H1 (cell line): ENCODE results near the gene EVI5. TPM values are rescaled to one million over a fixed set of nuclear protein-coding genes. Genes with fewer than 3 reads are reported as not detected.

Experiments
- CTCF ChIA-PET: fragments of 300-600 bp; sonication (Branson Sonifier 250); formaldehyde crosslinking; loops from one replicate; lab custom pipeline; 2021; ENCODE audit not compliant: partially characterized antibody; lab: Charles Lee
- POLR2A ChIA-PET: fragments of 300-600 bp; sonication (Branson Sonifier 250); formaldehyde crosslinking; loops from one replicate; lab custom pipeline; 2021; ENCODE audit warnings: inconsistent platforms; ENCODE audit not compliant: partially characterized antibody; lab: Charles Lee
- DNase-seq, 2 experiments: peaks; one replicate each; pipeline versions ENCODE4 v3.0.0 to v3.0.0-alpha.2; 2010 to 2022; ENCODE audit warnings: low spot score in 2 of 2, low read depth in 1 of 2, mixed read lengths in 1 of 2
- FAIRE-seq: peaks from 2 replicates; lab custom pipeline; 2011; peaks lifted over from hg19 to GRCh38; lab: Jason Lieb, UNC
- H2AFZ ChIP-seq: 2 replicates; pipeline ENCODE4 v1.8.1; 2012; ENCODE audit warnings: low read length, inconsistent platforms
- H2AK5ac ChIP-seq: 2 replicates; pipeline ENCODE4 v1.6.1; 2013; ENCODE audit warnings: low read depth, low read length
- H2BK120ac ChIP-seq: replicated peaks from 2 replicates; pipeline ENCODE3; 2013; ENCODE audit warnings: low read depth, low read length, inconsistent platforms
- H2BK12ac ChIP-seq: 2 replicates; pipeline ENCODE4 v1.6.1; 2013; ENCODE audit warnings: low read depth, low read length
- H2BK15ac ChIP-seq: 2 replicates; pipeline ENCODE4 v1.6.1; 2013; ENCODE audit warnings: low read length
- H2BK20ac ChIP-seq: 2 replicates; pipeline ENCODE4 v1.6.1; 2013; ENCODE audit warnings: low read length
- H2BK5ac ChIP-seq: 2 replicates; pipeline ENCODE4 v1.6.1; 2013; ENCODE audit warnings: low read depth, low read length
- H3K14ac ChIP-seq: 2 replicates; pipeline ENCODE4 v1.6.1; 2013; ENCODE audit warnings: inconsistent platforms; ENCODE audit not compliant: insufficient read length
- H3K18ac ChIP-seq: 2 replicates; pipeline ENCODE4 v1.6.1; 2013; ENCODE audit warnings: low read length; ENCODE audit errors: extremely low read depth
- H3K23ac ChIP-seq: 2 replicates; pipeline ENCODE4 v1.6.1; 2013; ENCODE audit warnings: inconsistent platforms; ENCODE audit not compliant: insufficient read length
- H3K23me2 ChIP-seq: 2 replicates; pipeline ENCODE4 v1.6.1; 2013; ENCODE audit warnings: low read depth, low read length
- H3K27ac ChIP-seq: 2 replicates; pipeline ENCODE4 v1.6.1; 2011; ENCODE audit warnings: low read depth, low read length, inconsistent platforms
- H3K27me3 ChIP-seq, 4 experiments: replicated peaks in 1 of 4; 1 replicate in 1 of 4; 2 replicates in 3 of 4; pipeline versions ENCODE4 v1.6.1 to v1.8.1; 2011 to 2013; ENCODE audit warnings: low read length in 3 of 4, mild to moderate bottlenecking in 3 of 4, inconsistent platforms in 2 of 4, mixed read lengths in 2 of 4, moderate library complexity in 1 of 4; ENCODE audit not compliant: control insufficient read depth in 3 of 4, insufficient read depth in 3 of 4; ENCODE audit errors: extremely low read depth in 1 of 4
- H3K36me3 ChIP-seq, 4 experiments: 2 replicates each; pipeline versions ENCODE4 v1.6.1 to v1.8.1; 2011 to 2013; ENCODE audit warnings: mild to moderate bottlenecking in 4 of 4, low read length in 3 of 4, moderate library complexity in 2 of 4, control low read depth in 1 of 4, inconsistent platforms in 1 of 4; ENCODE audit not compliant: insufficient read depth in 4 of 4, control insufficient read depth in 2 of 4
- H3K4ac ChIP-seq: replicated peaks from 2 replicates; pipeline ENCODE3; 2013; ENCODE audit warnings: low read length, low read depth, mixed read lengths, inconsistent platforms; ENCODE audit not compliant: insufficient read length
- H3K4me1 ChIP-seq, 4 experiments: replicated peaks in 1 of 4; 1 replicate in 1 of 4; 2 replicates in 3 of 4; pipeline versions ENCODE4 v1.6.1 to v1.8.1; 2011 to 2013; ENCODE audit warnings: low read length in 3 of 4, inconsistent platforms in 2 of 4, mixed read lengths in 1 of 4; ENCODE audit not compliant: insufficient read depth in 4 of 4, control insufficient read depth in 3 of 4
- H3K4me2 ChIP-seq, 2 experiments: 2 replicates each; pipeline versions ENCODE4 v1.6.1 to v1.8.1; 2011 to 2013; ENCODE audit warnings: low read depth in 2 of 2, low read length in 2 of 2, control low read depth in 1 of 2, inconsistent platforms in 1 of 2, mild to moderate bottlenecking in 1 of 2; ENCODE audit not compliant: insufficient read depth in 1 of 2
- H3K4me3 ChIP-seq, 4 experiments: fragments of 200-600, 300-600 bp in 1 of 4; sonication (generic), shearing (Covaris generic), sonication (Bioruptor Twin) in 1 of 4; 2 replicates each; pipeline versions ENCODE4 v1.5.1 to v1.8.1; 2011 to 2016; ENCODE audit warnings: low read length in 4 of 4, low read depth in 3 of 4, control low read depth in 2 of 4, inconsistent platforms in 2 of 4, mild to moderate bottlenecking in 2 of 4, mixed read lengths in 1 of 4, moderate library complexity in 1 of 4; ENCODE audit not compliant: insufficient read depth in 2 of 4; ENCODE audit errors: extremely low read depth in 1 of 4
- H3K56ac ChIP-seq: replicated peaks from 2 replicates; pipeline ENCODE3; 2013; ENCODE audit warnings: low read depth, mild to moderate bottlenecking, mixed read lengths, low read length, inconsistent platforms; ENCODE audit not compliant: insufficient read length
- H3K79me1 ChIP-seq: 2 replicates; pipeline ENCODE4 v1.6.1; 2013; ENCODE audit warnings: low read depth, low read length, control low read depth
- H3K79me2 ChIP-seq, 2 experiments: 2 replicates each; pipeline versions ENCODE4 v1.6.1 to v1.8.1; 2012 to 2013; ENCODE audit warnings: low read length in 2 of 2, mild to moderate bottlenecking in 2 of 2, inconsistent platforms in 1 of 2; ENCODE audit not compliant: insufficient read depth in 2 of 2, control insufficient read depth in 1 of 2
- H3K9ac ChIP-seq, 4 experiments: replicated peaks in 1 of 4; 1 replicate in 1 of 4; 2 replicates in 3 of 4; pipeline versions ENCODE4 v1.6.1 to v1.8.1; 2011 to 2013; ENCODE audit warnings: low read depth in 3 of 4, low read length in 3 of 4, control low read depth in 2 of 4, mild to moderate bottlenecking in 2 of 4, moderate library complexity in 2 of 4, inconsistent platforms in 1 of 4; ENCODE audit errors: extremely low read depth in 1 of 4
- H3K9me3 ChIP-seq, 2 experiments: 2 replicates each; pipeline versions ENCODE4 v1.6.1 to v1.8.1; 2012 to 2013; ENCODE audit warnings: mild to moderate bottlenecking in 2 of 2, moderate library complexity in 2 of 2, control low read depth in 1 of 2, inconsistent platforms in 1 of 2, low read depth in 1 of 2, low read length in 1 of 2, mixed read lengths in 1 of 2; ENCODE audit not compliant: insufficient read depth in 2 of 2
- H4K20me1 ChIP-seq, 2 experiments: replicated peaks in 1 of 2; 2 replicates each; pipeline versions ENCODE3 to v1.8.1; 2011 to 2013; ENCODE audit warnings: inconsistent platforms in 2 of 2, low read length in 2 of 2, mild to moderate bottlenecking in 1 of 2; ENCODE audit not compliant: insufficient read depth in 2 of 2, control insufficient read depth in 1 of 2
- H4K5ac ChIP-seq: 2 replicates; pipeline ENCODE4 v1.6.1; 2013; ENCODE audit warnings: low read length, low read depth, mixed read lengths, inconsistent platforms; ENCODE audit not compliant: insufficient read length
- H4K8ac ChIP-seq: 2 replicates; pipeline ENCODE4 v1.8.0; 2013; ENCODE audit warnings: mild to moderate bottlenecking, moderate library complexity, low read length, inconsistent platforms; ENCODE audit not compliant: insufficient read depth; ENCODE audit errors: extremely low read depth
- H4K91ac ChIP-seq: replicated peaks from 2 replicates; pipeline ENCODE3; 2013; ENCODE audit warnings: low read length, mixed read lengths, inconsistent platforms; ENCODE audit not compliant: insufficient read length
- CEBPB ChIP-seq: IDR thresholded peaks from 2 replicates; pipeline ENCODE4 v1.6.1; 2012; ENCODE audit warnings: low read depth, low read length
- CTCF ChIP-seq, 3 experiments: IDR thresholded peaks; 1 replicate in 2 of 3; 2 replicates in 1 of 3; pipeline versions ENCODE4 v1.5.1 to v1.6.1; 2011; ENCODE audit warnings: low read length in 3 of 3, mild to moderate bottlenecking in 3 of 3, inconsistent platforms in 2 of 3, low read depth in 1 of 3, moderate library complexity in 1 of 3; ENCODE audit not compliant: insufficient read depth in 1 of 3; ENCODE audit errors: control extremely low read depth in 1 of 3
- EZH2 ChIP-seq: fragments of 200-600 bp; sonication (generic); IDR thresholded peaks from 2 replicates; pipeline ENCODE4 v1.7.1; 2012; ENCODE audit warnings: low read depth, mild to moderate bottlenecking, moderate library complexity, low read length, inconsistent platforms; ENCODE audit not compliant: severe bottlenecking
- KDM4A ChIP-seq: IDR thresholded peaks from one replicate; pipeline ENCODE4 v1.7.1; 2012; ENCODE audit warnings: low read depth, mild to moderate bottlenecking, moderate library complexity, low read length, inconsistent platforms; ENCODE audit not compliant: severe bottlenecking
- MAX ChIP-seq: IDR thresholded peaks from 2 replicates; pipeline ENCODE4 v1.6.1; 2012; ENCODE audit warnings: inconsistent platforms
- POLR2AphosphoS5 ChIP-seq: IDR thresholded peaks from 2 replicates; pipeline ENCODE4 v1.6.1; 2011; ENCODE audit warnings: low read depth, low read length
- SIN3A ChIP-seq, 2 experiments: IDR thresholded peaks in 1 of 2; conservative IDR thresholded peaks in 1 of 2; 2 replicates each; pipeline ENCODE4 v1.6.1; 2011 to 2012; ENCODE audit warnings: low read length in 2 of 2, improper control_type of control experiment in 1 of 2, low read depth in 1 of 2, mild to moderate bottlenecking in 1 of 2
- SUZ12 ChIP-seq: fragments of 200-600 bp; sonication (generic); IDR thresholded peaks from 2 replicates; pipeline ENCODE4 v1.6.1; 2012; ENCODE audit warnings: mild to moderate bottlenecking, inconsistent platforms, low read length, moderate library complexity, mixed read lengths
- WGBS, 2 experiments: shearing (Covaris generic) in 1 of 2; methylation state at CpG; one replicate each; pipeline versions ENCODE4 v1.1.6 to v1.1.7; 2013 to 2015; ENCODE audit warnings: low lambda C conversion rate in 2 of 2, mixed read lengths in 2 of 2, inconsistent platforms in 1 of 2, low coverage in 1 of 2, missing lambda C conversion rate in 1 of 2; ENCODE audit not compliant: insufficient replicate concordance in 2 of 2, insufficient coverage in 1 of 2, insufficient read length in 1 of 2; ENCODE audit errors: extremely low coverage in 1 of 2, missing lambda C conversion rate in 1 of 2; 5-methylcytosine and 5-hydroxymethylcytosine counted together
- polyA plus RNA-seq, 7 experiments: library from polyadenylated mRNA; depleted of rRNA in 3 of 7; stranded (reverse) in 5 of 7; unstranded in 2 of 7; fragments of >200 nt in 5 of 7; fragments of 200-250 nt in 2 of 7; gene quantifications; 1 replicate in 5 of 7; 2 replicates in 1 of 7; 4 replicates in 1 of 7; pipeline versions ENCODE4 v1.2.1 to v1.2.3, GENCODE V29; 2011 to 2013; ENCODE audit warnings: missing spikeins in 2 of 7, mixed read lengths in 2 of 7
- total RNA-seq: library from RNA; stranded (reverse); fragmentation: NEBNext Ultra II Directional; extraction: Animal tissue kit (Norgen Biotek cat#: 25700); gene quantifications from 2 replicates; pipeline ENCODE4 v1.2.1, GENCODE V29; 2021

EVI5 gene
- total and polyA plus RNA-seq, 2 of the 8 experiments (the other 6 are each of a cell fraction or from before 2014, with no cell fraction given) = 1.7 to 13.7 TPM

GRCh38 chr1:92486251-92487077 is 298.4 kb downstream of the EVI5 start, which contains the start of gene GFI1:
Gene GFI1 (minus strand): TSS chr1:92486925. CDS start chr1:92483487, 3,438 bp downstream.
- Histone ChIP-seq H3K4me3 (peak within 1 kb of the TSS; percentile 38 to 63 (median 48)), H2AK5ac (no peak within 1 kb of the TSS), H3K9me3 (no peaks in the 10 kb centered on the region), H4K20me1 (peaks cover 1 to 10% of the 10 kb centered on the region in 2 experiments), H3K4me2 (peak within 1 kb of the TSS; percentile 81 to 97), H4K91ac (no peak within 1 kb of the TSS), H2BK12ac (no peak within 1 kb of the TSS), H2AFZ (no peak within 1 kb of the TSS), H3K23me2 (peaks cover 23% of the 10 kb centered on the region; the same call in 1 of the 2 replicates), H3K4me1 (peaks cover 0 to 40% (median 22%) of the 10 kb centered on the region in 4 experiments; a peak in 6 of 7 replicates), H3K4ac (no peak within 1 kb of the TSS), H2BK20ac (no peak within 1 kb of the TSS), H3K56ac (no peak within 1 kb of the TSS), H3K36me3 (peaks cover 0 to 2% (median 0%) of the 10 kb centered on the region in 4 experiments; a peak in 1 of 8 replicates), H3K79me2 (no peaks in the 10 kb centered on the region), H4K5ac (no peak within 1 kb of the TSS), H2BK5ac (no peak within 1 kb of the TSS), H3K14ac (no peak within 1 kb of the TSS), H3K27ac (no peak within 1 kb of the TSS), H3K9ac (no peak within 1 kb of the TSS), H3K18ac (no peak within 1 kb of the TSS; the same call in 1 of the 2 replicates), H4K8ac (no peak within 1 kb of the TSS; the same call in 1 of the 2 replicates), H3K27me3 (peaks cover 64 to 79% (median 75%) of the 10 kb centered on the region in 4 experiments), H2BK120ac (no peak within 1 kb of the TSS), H3K23ac (no peak within 1 kb of the TSS), H2BK15ac (no peak within 1 kb of the TSS), H3K79me1 (no peaks in the 10 kb centered on the region)
- FAIRE-seq (no peak), DNase-seq (peak in 1 of 2 experiments; percentile 68)
- POLR2A ChIA-PET = no interaction called here
- 3% methylated on average over 72 of the region's 77 CpGs; no CpG with 5 or more reads in 1 of the 2 experiments for WGBS, 2 experiments
- CTCF ChIA-PET = interaction anchor here (0.5 to 2.0 kb wide), 13 partner anchors 13 to 334 kb away, joined by 3 to 5 read pairs (median 3); no protein-coding TSS in a partner anchor
- peak; percentile 72 for TF ChIP-seq SUZ12
- TF ChIP-seq CTCF (IDR thresholded peaks at IDR 0.05; ENCODE audit: control extremely low read depth in 1 of 3, insufficient read depth in 1 of 3, low read depth in 1 of 3, low read length in 3 of 3) = peak in 1 of 3 experiments; percentile 23; a peak in 1 of 4 replicates
- TF ChIP-seq POLR2AphosphoS5 = no peak
- TF ChIP-seq EZH2 = peak; percentile 84
- peak; percentile 74 for TF ChIP-seq KDM4A
- no peak for TF ChIP-seq CEBPB
- TF ChIP-seq SIN3A (conservative IDR thresholded peaks at IDR 0.05 in 1 of 2, IDR thresholded peaks at IDR 0.05 in 1 of 2; ENCODE audit: low read depth in 1 of 2, low read length in 2 of 2) = no peak
- peak; percentile 81 for TF ChIP-seq MAX
